B cell (primary cell): ENCODE data around the gene PRPF31. TPM values are rescaled to one million over a fixed set of nuclear protein-coding genes. Genes with fewer than 3 reads are reported as not detected.

Source experiments
- ATAC-seq: fragments of 200-7000 bp; cut with Tn5 transposase; one replicate; pipeline ENCODE4 v1.10.0; 2021; ENCODE audit warnings: low read depth, mild to moderate bottlenecking, moderate number of reproducible peaks, moderate library complexity
- CTCF ChIA-PET: fragments of 350-600 bp; sonication (Branson Sonifier 250); formaldehyde crosslinking; loops from one replicate; lab custom pipeline; 2021; ENCODE audit warnings: antibody characterized with exemption, inconsistent platforms; lab: Charles Lee
- POLR2A ChIA-PET: fragments of 350-600 bp; sonication (Branson Sonifier 250); formaldehyde crosslinking; loops from one replicate; lab custom pipeline; 2021; ENCODE audit warnings: antibody characterized with exemption; lab: Charles Lee
- DNase-seq: peaks from one replicate; pipeline ENCODE4 v3.0.0; 2013
- H2AFZ ChIP-seq: 2 replicates; pipeline ENCODE4 v1.6.1; 2012; ENCODE audit warnings: mild to moderate bottlenecking, low read depth, low read length; ENCODE audit not compliant: insufficient read depth, poor library complexity, severe bottlenecking
- H3K27ac ChIP-seq, 2 donors: 1 replicate in 1 of 2; 2 replicates in 1 of 2; pipeline ENCODE4 v1.5.1; 2012 to 2013; ENCODE audit warnings: low read length in 2 of 2, mild to moderate bottlenecking in 2 of 2, moderate library complexity in 1 of 2
- H3K27me3 ChIP-seq, 4 experiments: fragments of 200-600 bp in 1 of 4; sonication (generic) in 1 of 4; replicated peaks in 1 of 4; 1 replicate in 2 of 4; 2 replicates in 2 of 4; pipeline versions ENCODE4 v1.6.1 to v1.7.0; 2013 to 2016; ENCODE audit warnings: low read length in 3 of 4, mild to moderate bottlenecking in 2 of 4, mixed read lengths in 1 of 4, moderate library complexity in 1 of 4; ENCODE audit not compliant: insufficient read depth in 4 of 4, control insufficient read depth in 3 of 4; ENCODE audit errors: control extremely low read depth in 1 of 4
- H3K36me3 ChIP-seq, 2 experiments: replicated peaks in 1 of 2; 1 replicate in 1 of 2; 2 replicates in 1 of 2; pipeline versions ENCODE4 v1.6.1 to v1.7.1; 2013; ENCODE audit warnings: low read length in 1 of 2; ENCODE audit not compliant: insufficient read depth in 2 of 2, control insufficient read depth in 1 of 2; ENCODE audit errors: control extremely low read depth in 1 of 2, extremely low read depth in 1 of 2
- H3K4me1 ChIP-seq, 2 donors: fragments of 200-600 bp in 1 of 2; sonication (generic) in 1 of 2; 1 replicate in 1 of 2; 2 replicates in 1 of 2; pipeline versions ENCODE4 v1.5.1 to v1.6.1; 2013 to 2017; ENCODE audit warnings: low read length in 2 of 2; ENCODE audit not compliant: control insufficient read depth in 2 of 2, insufficient read depth in 2 of 2
- H3K4me2 ChIP-seq: replicated peaks from 2 replicates; pipeline ENCODE3; 2012; ENCODE audit warnings: mild to moderate bottlenecking, low read depth, low read length; ENCODE audit not compliant: poor library complexity, severe bottlenecking
- H3K4me3 ChIP-seq, 5 experiments: fragments of 200-600 bp in 1 of 5; sonication (generic) in 1 of 5; 1 replicate in 3 of 5; 2 replicates in 2 of 5; pipeline versions ENCODE4 v1.5.1 to v1.7.0; 2011 to 2016; ENCODE audit warnings: low read length in 4 of 5, mild to moderate bottlenecking in 4 of 5, low read depth in 2 of 5, control low read depth in 1 of 5, moderate library complexity in 1 of 5; ENCODE audit not compliant: insufficient read depth in 1 of 5; ENCODE audit errors: control extremely low read depth in 1 of 5, extremely low read depth in 1 of 5
- H3K79me2 ChIP-seq: fragments of 200-600 bp; sonication (generic); one replicate; pipeline ENCODE4 v1.6.0; 2016; ENCODE audit warnings: low read length; ENCODE audit not compliant: control insufficient read depth, insufficient read depth
- H3K9ac ChIP-seq: fragments of 200-600 bp; sonication (generic); 2 replicates; pipeline ENCODE4 v1.6.1; 2017; ENCODE audit warnings: mild to moderate bottlenecking, low read length, moderate library complexity
- H3K9me3 ChIP-seq, 3 donors: one replicate each; pipeline versions ENCODE4 v1.6.1 to v1.7.1; 2013; ENCODE audit warnings: low read length in 2 of 3; ENCODE audit not compliant: control insufficient read depth in 2 of 3, insufficient read depth in 1 of 3; ENCODE audit errors: control extremely low read depth in 1 of 3
- H4K20me1 ChIP-seq: 2 replicates; pipeline ENCODE4 v1.6.0; 2012; ENCODE audit warnings: mild to moderate bottlenecking, low read length; ENCODE audit not compliant: insufficient read depth, control insufficient read depth, poor library complexity, severe bottlenecking
- H3K27ac Mint-ChIP-seq: one replicate; pipeline ENCODE4 v1.8.0; 2021; ENCODE audit warnings: mixed read lengths
- H3K27me3 Mint-ChIP-seq: one replicate; pipeline ENCODE4 v1.8.0; 2021; ENCODE audit warnings: mixed read lengths
- H3K4me1 Mint-ChIP-seq: one replicate; pipeline ENCODE4 v1.8.0; 2021; ENCODE audit warnings: mixed read lengths
- H3K4me3 Mint-ChIP-seq: one replicate; pipeline ENCODE4 v1.8.0; 2021; ENCODE audit warnings: mixed read lengths
- H3K9me3 Mint-ChIP-seq: one replicate; pipeline ENCODE4 v1.8.0; 2022; ENCODE audit warnings: mixed read lengths; ENCODE audit not compliant: insufficient read depth
- EZH2 ChIP-seq: IDR thresholded peaks from 2 replicates; pipeline ENCODE4 v1.6.1; 2012; ENCODE audit warnings: borderline replicate concordance, low read depth, mild to moderate bottlenecking, moderate library complexity, low read length; ENCODE audit not compliant: insufficient read depth, poor library complexity, severe bottlenecking
- WGBS: methylation state at CpG from one replicate; pipeline ENCODE4 v1.1.5; 2013; ENCODE audit warnings: missing lambda C conversion rate; ENCODE audit not compliant: insufficient coverage; 5-methylcytosine and 5-hydroxymethylcytosine counted together
- intact Hi-C: fragments of 100-400 bp; cut with micrococcal nuclease; formaldehyde crosslinking; loops from one replicate; pipeline ENCODE4 v1.10.0; 2022
- polyA plus RNA-seq: library from polyadenylated mRNA; depleted of rRNA; stranded (reverse); fragments of >200 nt; gene quantifications from 2 replicates; pipeline ENCODE4 v1.2.3, GENCODE V29; 2012
- total RNA-seq, 2 donors: library from RNA; stranded (reverse); fragments of 120-200 nt in 1 of 2; gene quantifications; 1 replicate in 1 of 2; 2 replicates in 1 of 2; pipeline versions ENCODE4 v1.2.3 to v1.2.4, GENCODE V29; 2013 to 2022
- TF ChIP-seq, protein P1 (sequence below): fragments of 200-600 bp; IDR thresholded peaks from one replicate; pipeline ENCODE4 v1.8.0; 2022; ENCODE audit warnings: antibody characterized with exemption, mild to moderate bottlenecking

The PRPF31 gene
- total and polyA plus RNA-seq, 2 donors (not counting 1 experiment from before 2014, with no cell fraction given), result 61.2 to 66.2 TPM

DNA sequence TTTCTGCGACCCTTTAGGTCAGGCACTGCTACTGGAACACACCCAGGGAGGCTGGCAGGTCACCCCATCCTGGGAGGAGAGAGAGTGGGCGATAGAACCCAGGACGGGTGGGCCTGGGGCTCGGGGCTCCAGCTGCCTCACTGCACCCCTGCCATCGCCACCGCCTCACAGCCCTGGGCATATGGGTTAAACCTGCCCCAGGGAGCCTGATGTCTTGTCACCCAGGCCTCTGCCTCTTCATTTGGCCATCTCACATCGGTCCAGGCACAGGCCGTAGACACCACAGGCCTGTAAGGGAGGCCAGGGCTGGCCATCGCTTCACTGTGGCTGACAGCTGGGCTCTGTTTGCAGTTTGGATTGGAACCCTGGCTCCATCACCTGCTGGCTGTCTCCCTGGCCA, 10.2 kb downstream of the PRPF31 start:
- H3K27me3 ChIP-seq, result no peaks in the 10 kb centered on the region
- H3K27ac ChIP-seq, result no peak overlapping the region
- no peak for DNase-seq
- H3K4me1 ChIP-seq, result no peaks in the 10 kb centered on the region
- Mint-ChIP-seq H3K4me1 (no peaks in the 10 kb centered on the region), H3K27me3 (no peaks in the 10 kb centered on the region), H3K4me3 (no peak overlapping the region), H3K27ac (no peak overlapping the region), H3K9me3 (no peaks in the 10 kb centered on the region)
- no peak overlapping the region for H3K4me2 ChIP-seq
- no peaks in the 10 kb centered on the region for H3K9me3 ChIP-seq
- H4K20me1 ChIP-seq, result no peaks in the 10 kb centered on the region
- WGBS, result 96% methylated on average over 8 of the region's 9 CpGs
- TF ChIP-seq, protein P1, sequence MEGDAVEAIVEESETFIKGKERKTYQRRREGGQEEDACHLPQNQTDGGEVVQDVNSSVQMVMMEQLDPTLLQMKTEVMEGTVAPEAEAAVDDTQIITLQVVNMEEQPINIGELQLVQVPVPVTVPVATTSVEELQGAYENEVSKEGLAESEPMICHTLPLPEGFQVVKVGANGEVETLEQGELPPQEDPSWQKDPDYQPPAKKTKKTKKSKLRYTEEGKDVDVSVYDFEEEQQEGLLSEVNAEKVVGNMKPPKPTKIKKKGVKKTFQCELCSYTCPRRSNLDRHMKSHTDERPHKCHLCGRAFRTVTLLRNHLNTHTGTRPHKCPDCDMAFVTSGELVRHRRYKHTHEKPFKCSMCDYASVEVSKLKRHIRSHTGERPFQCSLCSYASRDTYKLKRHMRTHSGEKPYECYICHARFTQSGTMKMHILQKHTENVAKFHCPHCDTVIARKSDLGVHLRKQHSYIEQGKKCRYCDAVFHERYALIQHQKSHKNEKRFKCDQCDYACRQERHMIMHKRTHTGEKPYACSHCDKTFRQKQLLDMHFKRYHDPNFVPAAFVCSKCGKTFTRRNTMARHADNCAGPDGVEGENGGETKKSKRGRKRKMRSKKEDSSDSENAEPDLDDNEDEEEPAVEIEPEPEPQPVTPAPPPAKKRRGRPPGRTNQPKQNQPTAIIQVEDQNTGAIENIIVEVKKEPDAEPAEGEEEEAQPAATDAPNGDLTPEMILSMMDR, result no peak
- TF ChIP-seq EZH2, result no peak
- no peak for ATAC-seq
- H3K79me2 ChIP-seq, result no peaks in the 10 kb centered on the region
- H2AFZ ChIP-seq, result no peak overlapping the region
- ChIA-PET POLR2A (no interaction called here), CTCF (no interaction called here)
- intact Hi-C loops, result no loop called here
- H3K4me3 ChIP-seq, result no peak overlapping the region
- H3K36me3 ChIP-seq, result peaks cover 6 to 70% of the 10 kb centered on the region in 2 experiments
- no peak overlapping the region for H3K9ac ChIP-seq

DNA sequence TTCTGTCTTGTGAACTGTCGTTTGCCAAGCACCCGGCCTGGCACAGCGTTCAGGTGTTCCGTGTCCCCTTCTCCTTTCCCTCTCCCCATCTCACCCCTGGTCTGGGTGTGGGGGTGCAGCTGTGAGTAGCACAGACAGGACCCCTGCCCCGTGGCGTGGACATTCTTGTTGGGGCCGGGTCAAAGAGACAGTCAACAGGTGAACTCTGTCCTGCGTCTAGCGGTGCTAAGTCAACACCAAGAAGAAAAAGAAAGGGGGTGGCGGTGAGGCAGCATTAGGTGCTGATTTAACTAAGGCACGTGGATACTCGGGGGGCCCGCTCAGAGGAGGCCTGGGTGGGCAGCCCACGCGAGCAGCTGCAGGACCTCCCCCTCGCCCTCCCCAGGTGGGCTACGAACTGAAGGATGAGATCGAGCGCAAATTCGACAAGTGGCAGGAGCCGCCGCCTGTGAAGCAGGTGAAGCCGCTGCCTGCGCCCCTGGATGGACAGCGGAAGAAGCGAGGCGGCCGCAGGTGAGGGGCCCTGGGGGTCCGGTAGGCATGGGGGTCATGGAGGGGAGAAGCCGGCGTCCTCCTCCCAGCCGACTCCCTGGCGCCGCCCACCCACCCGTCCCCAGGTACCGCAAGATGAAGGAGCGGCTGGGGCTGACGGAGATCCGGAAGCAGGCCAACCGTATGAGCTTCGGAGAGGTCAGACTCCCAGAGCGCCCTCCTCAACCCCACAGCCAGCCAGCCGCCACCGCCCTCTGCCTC, 12.3 kb downstream of the PRPF31 start:
- no peaks in the 10 kb centered on the region for H3K4me1 ChIP-seq
- H4K20me1 ChIP-seq, result no peaks in the 10 kb centered on the region
- Mint-ChIP-seq H3K4me1 (no peaks in the 10 kb centered on the region), H3K9me3 (no peaks in the 10 kb centered on the region), H3K27ac (no peak overlapping the region), H3K27me3 (no peaks in the 10 kb centered on the region), H3K4me3 (no peak overlapping the region)
- no peak for ATAC-seq
- 98% methylated on average over 33 of the region's 44 CpGs for WGBS
- POLR2A ChIA-PET, result no interaction called here
- no peak overlapping the region for H3K4me3 ChIP-seq
- H3K4me2 ChIP-seq, result no peak overlapping the region
- TF ChIP-seq EZH2, result no peak
- TF ChIP-seq, protein P1, result no peak
- no peak overlapping the region for H3K9ac ChIP-seq
- no peak overlapping the region for H2AFZ ChIP-seq
- no peaks in the 10 kb centered on the region for H3K27me3 ChIP-seq
- peaks cover 7 to 58% of the 10 kb centered on the region in 2 experiments for H3K36me3 ChIP-seq
- no peak for DNase-seq
- no peaks in the 10 kb centered on the region for H3K9me3 ChIP-seq
- CTCF ChIA-PET, result no interaction called here
- no peak overlapping the region for H3K27ac ChIP-seq
- no peaks in the 10 kb centered on the region for H3K79me2 ChIP-seq
- intact Hi-C loops, result no loop called here
